LNCaP clone FGC (cell line): ENCODE measurements around the gene LRIF1.
"Not testable (repeated sequence)": the region's sequence is repeated elsewhere in the genome, so short reads cannot be mapped to it uniquely, and the experiment has no call there.

Experiments
- DNase-seq: peaks from one replicate; pipeline ENCODE4 v3.0.0-alpha.2; 2011; ENCODE audit warnings: low read depth
- H3K4me3 ChIP-seq: 2 replicates; pipeline ENCODE4 v1.5.1; 2011; ENCODE audit warnings: mild to moderate bottlenecking, low read depth, low read length, control low read depth
- CTCF ChIP-seq: IDR thresholded peaks from 2 replicates; pipeline ENCODE4 v1.5.1; 2012; ENCODE audit warnings: mild to moderate bottlenecking; ENCODE audit not compliant: control insufficient read depth, insufficient read depth; ENCODE audit errors: extremely low read depth

Gene LRIF1

GRCh38 chr1:110963691-110964454 is at the start of gene LRIF1:
Gene LRIF1, minus strand, starts transcription at chr1:110963922. Its CDS starts 234 bp downstream, at chr1:110963688.
- TF ChIP-seq CTCF: no peak
- peak within 1 kb of the TSS; percentile 85 for H3K4me3 ChIP-seq
- DNase-seq: peak; percentile 99

- no peak for TF ChIP-seq CTCF
- no peak for DNase-seq
- no peak overlapping the region for H3K4me3 ChIP-seq
Observed at GRCh38 chr1:111008031-111008430, 44.3 kb upstream of the LRIF1 start.

- TF ChIP-seq CTCF: no peak
- no peak overlapping the region for H3K4me3 ChIP-seq
- no peak for DNase-seq
Observed at GRCh38 chr1:111006556-111006955, 42.8 kb upstream of the LRIF1 start.

GRCh38 chr1:110999607-111000006 is 35.9 kb upstream of the LRIF1 start:
- not testable (repeated sequence) for H3K4me3 ChIP-seq, DNase-seq

- not testable (repeated sequence) for H3K4me3 ChIP-seq
- peak; percentile 37 for DNase-seq
- TF ChIP-seq CTCF: peak; percentile 43; the same call in 1 of the 2 replicates
Observed at GRCh38 chr1:110992329-110992728, 28.6 kb upstream of the LRIF1 start.

- not testable (repeated sequence) for H3K4me3 ChIP-seq, DNase-seq
- 0 out of 2 replicates have a peak, but pooled peaks have one; percentile 22 for TF ChIP-seq CTCF
Observed at GRCh38 chr1:110991295-110991694, 27.6 kb upstream of the LRIF1 start.

GRCh38 chr1:110990541-110990940 is 26.8 kb upstream of the LRIF1 start:
- no peak overlapping the region for H3K4me3 ChIP-seq
- peak; percentile 4 for DNase-seq
- no peak for TF ChIP-seq CTCF
